GM12878 (cell line): ENCODE results near the gene CLIC3. TPM values are rescaled to one million over a fixed set of nuclear protein-coding genes. Genes with fewer than 3 reads are reported as not detected.

Experiments used
- ATAC-seq: fragments of 200-7000 bp; cut with Tn5 transposase; 3 replicates; pipeline ENCODE4 v1.9.1; 2020; ENCODE audit warnings: mild to moderate bottlenecking, moderate library complexity
- BruUV-seq: library from RNA; stranded (reverse); fragments of 400-500 nt; replicated peaks from 2 replicates; lab custom pipeline; 2021; lab: Mats Ljungman, UMichigan
- CTCF ChIA-PET: fragments of 300-600 bp; sonication (Branson Sonifier 250); formaldehyde crosslinking; extraction: SDS; loops from one replicate; lab custom pipeline; 2021; ENCODE audit warnings: inconsistent platforms; lab: Yijun Ruan, JAX
- POLR2A ChIA-PET: fragments of 350-600 bp; formaldehyde crosslinking; extraction: SDS; loops from one replicate; lab custom pipeline; 2021; ENCODE audit warnings: inconsistent platforms; lab: Charles Lee
- RAD21 ChIA-PET: fragments of 300-600 bp; sonication (Branson Sonifier 250); formaldehyde crosslinking; loops from one replicate; lab custom pipeline; 2023; ENCODE audit warnings: antibody characterized with exemption; ENCODE audit not compliant: unreplicated experiment; lab: Charles Lee
- SMC1A ChIA-PET: fragments of 300-600 bp; sonication (Branson Sonifier 250); formaldehyde crosslinking; loops from one replicate; lab custom pipeline; 2023; ENCODE audit not compliant: unreplicated experiment, uncharacterized antibody; lab: Charles Lee
- DNase-seq: peaks from one replicate; pipeline ENCODE4 v3.0.0-alpha.2; 2011; ENCODE audit warnings: low read depth, low spot score
- FAIRE-seq: peaks from 3 replicates; lab custom pipeline; 2011; peaks lifted over from hg19 to GRCh38; lab: Jason Lieb, UNC
- H2AFZ ChIP-seq: 2 replicates; pipeline ENCODE4 v1.6.0; 2011; ENCODE audit warnings: low read depth, low read length, control low read depth; ENCODE audit not compliant: control insufficient read depth
- H3K27ac ChIP-seq: 2 replicates; pipeline ENCODE4 v1.5.1; 2011; ENCODE audit warnings: control low read depth; ENCODE audit not compliant: control insufficient read depth, insufficient read depth
- H3K27me3 ChIP-seq, 2 experiments: replicated peaks in 1 of 2; 2 replicates each; pipeline versions ENCODE4 v1.6.0 to v1.6.1; 2011; ENCODE audit warnings: low read length in 1 of 2; ENCODE audit not compliant: control insufficient read depth in 2 of 2, insufficient read depth in 2 of 2
- H3K36me3 ChIP-seq, 2 experiments: 2 replicates each; pipeline ENCODE4 v1.5.1; 2011; ENCODE audit warnings: low read length in 1 of 2; ENCODE audit not compliant: control insufficient read depth in 2 of 2, insufficient read depth in 2 of 2
- H3K4me1 ChIP-seq: 2 replicates; pipeline ENCODE4 v1.6.1; 2011; ENCODE audit warnings: mild to moderate bottlenecking, low read length, moderate library complexity, mixed read lengths; ENCODE audit not compliant: control insufficient read depth, insufficient read depth
- H3K4me2 ChIP-seq: 2 replicates; pipeline ENCODE4 v1.6.0; 2011; ENCODE audit warnings: control low read depth; ENCODE audit not compliant: control insufficient read depth, insufficient read depth
- H3K4me3 ChIP-seq: fragments of 200-600 bp; sonication (generic); 2 replicates; pipeline ENCODE4 v1.5.1; 2016
- H3K79me2 ChIP-seq: 2 replicates; pipeline ENCODE4 v1.6.0; 2011; ENCODE audit warnings: low read length; ENCODE audit not compliant: control insufficient read depth, insufficient read depth
- H3K9ac ChIP-seq: 2 replicates; pipeline ENCODE4 v1.8.0; 2011; ENCODE audit warnings: low read length, control low read depth, mixed read lengths; ENCODE audit not compliant: control insufficient read depth, insufficient read depth
- H3K9me3 ChIP-seq: replicated peaks from 3 replicates; pipeline ENCODE4 v1.5.1; 2011; ENCODE audit warnings: mild to moderate bottlenecking, low read length; ENCODE audit not compliant: control insufficient read depth, insufficient read depth
- H4K20me1 ChIP-seq: 2 replicates; pipeline ENCODE4 v1.6.0; 2011; ENCODE audit not compliant: control insufficient read depth, insufficient read depth
- BACH1 ChIP-seq: fragments of 450-650 bp; IDR thresholded peaks from 2 replicates; pipeline ENCODE4 v1.6.1; 2017; ENCODE audit warnings: mild to moderate bottlenecking, borderline replicate concordance
- BHLHE40 ChIP-seq, 2 experiments: fragments of 450-650 bp in 1 of 2; IDR thresholded peaks; 2 replicates each; pipeline ENCODE4 v1.6.1; 2011 to 2017; ENCODE audit warnings: low read depth in 2 of 2, borderline replicate concordance in 1 of 2, improper control_type of control experiment in 1 of 2, low read length in 1 of 2, mild to moderate bottlenecking in 1 of 2
- ESRRA ChIP-seq: IDR thresholded peaks from 2 replicates; pipeline ENCODE4 v1.6.1; 2012; ENCODE audit warnings: mild to moderate bottlenecking, low read length, improper control_type of control experiment
- EZH2 ChIP-seq: IDR thresholded peaks from 2 replicates; pipeline ENCODE4 v1.6.1; 2012; ENCODE audit warnings: low read depth, mild to moderate bottlenecking, control low read depth, inconsistent platforms, low read length, borderline replicate concordance; ENCODE audit not compliant: control insufficient read depth
- GATAD2B ChIP-seq: fragments of 450-650 bp; conservative IDR thresholded peaks from 2 replicates; pipeline ENCODE4 v1.6.1; 2017; ENCODE audit warnings: low read depth, mild to moderate bottlenecking, moderate library complexity
- IRF4 ChIP-seq: IDR thresholded peaks from 2 replicates; pipeline ENCODE4 v1.6.1; 2011; ENCODE audit warnings: low read depth, low read length
- MEF2A ChIP-seq: IDR thresholded peaks from 2 replicates; pipeline ENCODE4 v1.6.1; 2011; ENCODE audit warnings: low read depth, mild to moderate bottlenecking, low read length, moderate library complexity; ENCODE audit not compliant: insufficient read depth
- REST ChIP-seq: IDR thresholded peaks from 2 replicates; pipeline ENCODE4 v1.6.1; 2012; ENCODE audit warnings: mild to moderate bottlenecking, low read depth, low read length
- ZNF24 ChIP-seq: fragments of 450-650 bp; IDR thresholded peaks from 2 replicates; pipeline ENCODE4 v1.6.1; 2017; ENCODE audit warnings: antibody characterized with exemption, mild to moderate bottlenecking
- ZNF622 ChIP-seq: fragments of 450-650 bp; IDR thresholded peaks from 2 replicates; pipeline ENCODE4 v1.6.1; 2017; ENCODE audit warnings: mild to moderate bottlenecking, inconsistent platforms
- WGBS: methylation state at CpG from one replicate; pipeline ENCODE4 v1.1.6; 2016; ENCODE audit warnings: low lambda C conversion rate; ENCODE audit not compliant: insufficient replicate concordance, insufficient coverage; ENCODE audit errors: missing lambda C conversion rate; 5-methylcytosine and 5-hydroxymethylcytosine counted together
- in situ Hi-C: fragments of 300-500 bp; cut with MboI; formaldehyde crosslinking; loops from 9 replicates; pipeline ENCODE4 v1.14.3; 2018; ENCODE audit warnings: mixed read lengths
- intact Hi-C: fragments of 100-400 bp; cut with micrococcal nuclease; formaldehyde crosslinking; loops from one replicate; pipeline ENCODE4 v1.14.2; 2022; ENCODE audit not compliant: unreplicated experiment
- polyA plus RNA-seq, 11 experiments: library from polyadenylated mRNA; depleted of rRNA in 4 of 11; unstranded in 6 of 11; stranded (reverse) in 5 of 11; fragments of >200 nt; fragmentation: Nextera tagmentation in 4 of 11; fragmentation: Illumina TruSeq in 1 of 11; extraction: Ambion mirVana in 4 of 11; extraction: Trizol in 1 of 11; gene quantifications; 1 replicate in 1 of 11; 2 replicates in 10 of 11; pipeline versions ENCODE4 v1.2.1 to v1.2.3, GENCODE V29; 2011 to 2016; ENCODE audit warnings: inconsistent platforms in 2 of 11, missing spikeins in 2 of 11, low read depth in 1 of 11
- total RNA-seq, 4 experiments: library from RNA; depleted of rRNA in 3 of 4; stranded (reverse); fragments of >200 nt in 3 of 4; fragmentation: Illumina TruSeq in 1 of 4; extraction: Trizol in 1 of 4; gene quantifications; 2 replicates each; pipeline versions ENCODE4 v1.2.1 to v1.2.3, GENCODE V29; 2013 to 2021

CLIC3 gene
- total and polyA plus RNA-seq, 10 of the 15 experiments (the other 5 are each of a cell fraction or from before 2014, with no cell fraction given), result 0.31 TPM; not detected in 9

- BruUV-seq, result no TSS peak
- Histone ChIP-seq H3K9me3 (no peaks in the 10 kb centered on the region), H2AFZ (no peak overlapping the region), H3K9ac (no peak overlapping the region), H3K4me2 (no peak overlapping the region), H3K36me3 (no peaks in the 10 kb centered on the region), H3K4me3 (no peak overlapping the region), H3K27me3 (peaks cover under 1 to 6% of the 10 kb centered on the region in 2 experiments), H3K27ac (no peak overlapping the region), H3K79me2 (no peaks in the 10 kb centered on the region), H4K20me1 (peaks cover 3% of the 10 kb centered on the region; the same call in 1 of the 2 replicates), H3K4me1 (no peaks in the 10 kb centered on the region)
- intact Hi-C loops, result no loop called here
- DNase-seq (no peak), FAIRE-seq (no peak), ATAC-seq (no peak)
- ChIA-PET CTCF (no interaction called here), SMC1A (no interaction called here), POLR2A (no interaction called here), RAD21 (no interaction called here)
- WGBS, result 51% methylated on average over 16 of the region's 16 CpGs
- in situ Hi-C loops, result no loop called here
- TF ChIP-seq ZNF24, result peak; percentile 76
- no peak for TF ChIP-seq ESRRA
- TF ChIP-seq, all 136 proteins: peak for 1
Observed at GRCh38 chr9:136980669-136981478, 15.5 kb downstream of the CLIC3 start.

DNA sequence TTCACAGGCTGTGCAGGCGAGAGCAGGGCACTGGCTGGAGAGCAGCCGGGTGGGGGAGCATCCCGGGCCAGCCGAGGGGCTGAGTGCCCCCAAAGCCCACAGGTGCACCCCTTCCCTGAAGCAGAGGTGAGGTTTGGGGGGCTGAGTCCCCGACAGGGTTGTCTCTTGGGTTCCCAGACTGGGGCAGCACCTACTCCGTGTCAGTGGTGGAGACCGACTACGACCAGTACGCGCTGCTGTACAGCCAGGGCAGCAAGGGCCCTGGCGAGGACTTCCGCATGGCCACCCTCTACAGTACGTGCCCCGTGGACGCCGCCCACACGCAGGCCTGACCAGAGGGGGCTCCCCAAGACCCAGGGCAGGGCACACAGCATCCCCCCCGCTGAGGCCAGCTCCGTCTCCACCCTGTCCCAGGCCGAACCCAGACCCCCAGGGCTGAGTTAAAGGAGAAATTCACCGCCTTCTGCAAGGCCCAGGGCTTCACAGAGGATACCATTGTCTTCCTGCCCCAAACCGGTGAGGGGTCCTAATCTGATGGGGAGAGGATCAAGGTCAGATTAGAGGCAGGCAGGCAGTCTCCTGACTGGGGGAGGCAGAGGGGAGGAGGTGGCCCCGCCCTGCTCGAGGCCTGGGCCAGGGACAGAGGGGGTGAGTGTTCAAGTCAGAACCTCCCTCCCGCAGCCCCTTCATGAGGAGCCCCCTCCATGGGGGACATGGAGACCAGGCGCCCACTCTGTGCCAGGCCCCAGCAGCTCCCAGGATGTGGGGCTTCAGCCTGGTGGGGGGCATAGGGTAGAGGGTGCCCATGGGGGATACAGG is 16.4 kb downstream of the CLIC3 start:
- Histone ChIP-seq H3K4me2 (no peak overlapping the region), H3K9me3 (no peaks in the 10 kb centered on the region), H3K27ac (no peak overlapping the region), H3K4me3 (no peak overlapping the region), H3K4me1 (no peaks in the 10 kb centered on the region), H4K20me1 (peaks cover 3% of the 10 kb centered on the region; the same call in 1 of the 2 replicates), H3K27me3 (peaks cover 0 to 6% of the 10 kb centered on the region in 2 experiments; a peak in 3 of 4 replicates), H2AFZ (no peak overlapping the region), H3K9ac (no peak overlapping the region), H3K79me2 (no peaks in the 10 kb centered on the region)
- no peak for DNase-seq
- no peak for FAIRE-seq
- POLR2A ChIA-PET, result no interaction called here
- in situ Hi-C loops, result no loop called here
- SMC1A ChIA-PET, result no interaction called here
- WGBS, result 53% methylated on average over 23 of the region's 26 CpGs
- BruUV-seq, result no TSS peak
- RAD21 ChIA-PET, result no interaction called here
- no peak for ATAC-seq
- CTCF ChIA-PET, result no interaction called here
- TF ChIP-seq EZH2, result no peak
- no peak for TF ChIP-seq GATAD2B
- TF ChIP-seq MEF2A, result no peak
- no peak for TF ChIP-seq REST
- no peak for TF ChIP-seq BHLHE40 (IDR thresholded peaks at IDR 0.05; ENCODE audit: borderline replicate concordance in 1 of 2, low read depth in 2 of 2, low read length in 1 of 2)
- TF ChIP-seq BACH1, result no peak
- no peak for TF ChIP-seq IRF4
- TF ChIP-seq ZNF622, result no peak
- TF ChIP-seq, all 136 proteins: peak for 0
- intact Hi-C loops, result no loop called here
- H3K36me3 ChIP-seq, result no peaks in the 10 kb centered on the region
